NCI-H1092 (cell line): ENCODE data around the gene CDC20.
"Not testable (repeated sequence)": the region's sequence is repeated elsewhere in the genome, so short reads cannot be mapped to it uniquely, and the experiment has no call there.

Experiments
- DNase-seq: peaks from one replicate; lab custom pipeline; 2025; lab: John Stamatoyannopoulos, UW

CDC20 gene

DNA sequence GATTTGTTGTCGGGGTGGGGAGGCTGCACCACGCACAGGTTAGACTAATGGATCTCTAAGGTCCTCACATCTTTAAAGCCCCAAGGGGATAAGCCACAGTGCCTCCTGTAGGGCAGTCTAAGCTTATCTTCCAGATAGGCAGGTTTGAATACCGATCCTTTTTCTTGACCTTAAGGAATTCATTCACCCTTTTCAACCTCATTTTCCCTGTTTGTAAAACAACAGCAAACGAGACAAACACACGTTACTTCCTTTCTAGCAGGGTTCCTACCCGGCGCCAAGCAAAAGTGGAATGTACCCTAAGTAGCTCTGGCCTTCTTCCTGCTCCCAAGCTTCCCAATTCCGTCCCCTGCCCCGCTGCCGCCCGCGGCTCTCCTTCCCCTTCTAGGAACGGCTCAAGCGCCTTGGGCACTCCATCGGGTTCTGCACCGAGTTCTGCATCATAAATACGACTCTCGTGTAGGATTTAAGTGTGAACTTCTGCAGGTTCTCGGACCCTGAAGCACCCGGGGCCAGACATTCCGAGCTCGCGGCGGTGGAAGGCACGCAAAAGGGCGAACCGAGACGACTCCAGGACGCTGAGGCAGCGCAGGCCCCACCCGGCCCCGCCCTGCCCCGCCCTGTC is 548 bp upstream of the CDC20 start:
- peak; percentile 17 for DNase-seq

DNA sequence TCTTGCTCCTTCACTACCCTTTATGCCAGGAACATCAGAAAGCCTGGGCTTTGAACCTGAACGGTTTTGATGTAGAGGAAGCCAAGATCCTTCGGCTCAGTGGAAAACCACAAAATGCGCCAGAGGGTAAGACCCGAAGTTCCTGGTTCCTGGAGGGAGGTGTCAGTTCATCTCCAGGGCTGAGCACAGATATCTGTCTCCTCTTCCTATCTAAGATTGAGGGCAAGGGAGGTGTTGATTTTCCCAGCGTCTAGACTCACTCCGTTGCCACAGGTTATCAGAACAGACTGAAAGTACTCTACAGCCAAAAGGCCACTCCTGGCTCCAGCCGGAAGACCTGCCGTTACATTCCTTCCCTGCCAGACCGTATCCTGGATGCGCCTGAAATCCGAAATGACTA is 915 bp downstream of the CDC20 start:
- no peak for DNase-seq

DNA sequence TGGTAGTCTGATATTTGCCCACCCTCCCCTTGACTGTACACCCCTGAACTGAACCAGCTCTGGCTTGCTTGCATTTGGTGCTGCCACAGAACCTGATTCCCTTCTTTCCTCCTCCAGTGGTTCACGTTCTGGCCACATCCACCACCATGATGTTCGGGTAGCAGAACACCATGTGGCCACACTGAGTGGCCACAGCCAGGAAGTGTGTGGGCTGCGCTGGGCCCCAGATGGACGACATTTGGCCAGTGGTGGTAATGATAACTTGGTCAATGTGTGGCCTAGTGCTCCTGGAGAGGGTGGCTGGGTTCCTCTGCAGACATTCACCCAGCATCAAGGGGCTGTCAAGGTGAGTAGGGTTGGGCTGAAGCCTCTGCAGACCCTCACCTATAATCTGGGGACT is 1.8 kb downstream of the CDC20 start:
- DNase-seq, result no peak

DNA sequence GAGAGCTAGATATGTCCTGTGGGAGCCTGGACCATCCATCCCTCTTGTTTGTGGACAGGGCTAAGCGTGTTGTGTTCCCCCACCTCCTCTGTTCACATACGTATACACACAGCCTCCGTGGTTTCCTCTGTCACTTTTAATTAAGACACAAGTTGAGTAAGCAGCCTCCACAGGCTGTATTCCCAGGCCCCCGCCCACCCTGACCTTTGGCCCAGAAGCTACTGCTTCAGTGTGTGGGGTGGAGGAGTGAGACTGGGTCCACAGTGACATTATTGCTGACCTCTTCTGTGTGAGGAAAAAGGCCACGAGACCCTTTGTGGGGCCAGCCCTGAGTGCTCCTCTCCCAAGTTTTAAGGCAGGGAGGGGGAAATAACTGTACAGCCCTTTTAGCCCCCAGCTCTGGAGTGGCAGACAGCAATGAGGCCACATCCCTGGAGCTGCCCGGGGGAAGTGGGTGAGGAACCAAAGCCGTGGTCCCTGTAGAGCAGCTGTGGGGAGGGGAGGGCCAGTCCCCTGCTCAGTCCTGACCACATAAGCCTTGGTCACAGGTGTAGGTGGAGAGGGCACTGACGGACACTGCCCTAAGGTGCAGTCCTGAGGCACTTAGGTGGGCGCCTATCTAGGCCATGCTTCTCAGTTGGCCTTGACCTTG is 4.6 kb downstream of the CDC20 start:
- DNase-seq, result no peak

DNA sequence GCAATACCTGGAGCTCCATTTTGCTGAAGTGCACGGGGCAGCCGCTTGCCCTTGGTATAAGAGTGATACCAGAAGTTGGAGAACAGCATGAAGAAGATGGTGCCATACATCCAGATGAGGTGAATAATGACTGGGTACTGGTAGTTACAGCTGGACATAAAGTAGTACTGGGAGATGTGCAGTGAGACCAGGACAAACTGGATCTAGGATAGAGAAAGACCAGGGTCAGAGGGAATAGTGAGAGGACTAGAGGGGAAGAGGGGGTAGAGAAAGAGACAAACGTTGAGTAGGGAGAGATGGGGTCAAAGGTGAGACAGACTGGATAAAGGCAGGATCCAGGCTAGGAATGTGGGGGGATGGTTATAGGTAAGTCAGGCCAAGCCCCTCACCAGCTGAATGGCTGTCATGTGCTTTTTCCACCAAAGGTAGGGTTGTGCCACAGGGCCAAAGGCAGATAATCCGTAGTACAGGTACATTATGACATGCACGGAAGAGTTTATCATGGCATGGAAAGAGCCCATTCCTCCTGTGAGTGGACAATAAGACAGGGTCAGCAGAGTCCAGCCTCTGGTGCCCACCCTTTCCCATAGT is 5.2 kb downstream of the CDC20 start:
- DNase-seq, result no peak

DNA sequence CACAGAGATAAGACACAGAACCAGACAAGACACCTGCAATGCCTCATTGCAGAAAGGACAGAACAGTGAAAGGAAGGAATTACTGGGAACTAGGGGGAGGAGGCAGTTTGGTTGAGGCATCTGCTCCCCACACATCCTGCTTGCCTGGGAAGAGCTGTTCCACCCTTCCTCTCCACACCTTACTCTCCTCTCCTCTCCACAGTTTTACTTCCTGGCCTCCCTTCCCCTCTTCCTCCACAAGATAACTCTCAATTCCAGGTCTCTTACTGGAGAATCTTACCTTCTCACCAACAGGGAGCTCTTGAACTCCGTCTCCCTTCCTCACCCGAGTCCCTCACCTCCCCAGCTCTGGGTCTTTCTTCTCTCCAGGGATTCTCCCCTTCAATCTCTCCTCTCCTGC is 6.9 kb downstream of the CDC20 start:
- DNase-seq, result no peak

DNA sequence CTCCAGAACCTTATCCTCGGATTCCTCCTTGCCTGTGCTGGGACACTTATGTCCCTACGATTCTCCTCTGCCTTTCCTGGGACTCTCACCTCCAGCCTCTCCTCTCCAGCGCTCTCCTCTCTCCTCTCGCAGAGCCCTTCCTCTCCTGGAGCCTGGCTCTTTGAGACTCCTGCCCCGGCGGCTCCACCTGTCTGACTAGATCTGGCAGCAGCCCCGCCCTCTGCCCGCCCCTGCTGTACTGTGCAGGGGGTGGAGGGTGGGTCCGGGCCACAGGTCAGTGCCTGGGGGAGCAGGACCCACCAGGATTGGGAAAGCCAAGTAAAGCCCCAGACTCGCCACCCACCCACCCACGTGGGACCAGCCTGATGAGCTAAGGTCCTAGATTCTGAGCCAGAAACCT is 7.4 kb downstream of the CDC20 start:
- DNase-seq, result no peak

DNA sequence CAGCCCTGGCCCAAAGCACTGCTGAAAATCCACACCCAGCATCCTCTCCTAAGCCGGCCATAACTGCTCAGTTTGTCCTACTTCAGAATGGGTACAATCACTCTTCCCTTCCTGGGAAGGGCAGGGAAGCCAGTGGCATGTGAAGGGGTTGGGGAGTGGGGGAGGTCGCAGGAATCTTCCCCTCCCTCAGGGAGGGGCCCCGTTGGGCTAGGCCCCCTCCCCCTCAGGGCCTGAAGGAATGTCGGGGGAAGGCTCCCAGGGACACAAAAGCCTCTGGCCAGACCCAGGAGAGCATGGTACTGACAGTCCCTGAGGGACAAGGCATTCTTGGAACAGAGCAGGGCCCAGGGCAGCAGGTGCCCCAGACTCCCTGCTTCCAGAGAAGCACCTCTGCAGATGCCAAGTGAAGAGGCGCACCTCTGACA is 7.8 kb downstream of the CDC20 start:
- DNase-seq, result no peak

DNA sequence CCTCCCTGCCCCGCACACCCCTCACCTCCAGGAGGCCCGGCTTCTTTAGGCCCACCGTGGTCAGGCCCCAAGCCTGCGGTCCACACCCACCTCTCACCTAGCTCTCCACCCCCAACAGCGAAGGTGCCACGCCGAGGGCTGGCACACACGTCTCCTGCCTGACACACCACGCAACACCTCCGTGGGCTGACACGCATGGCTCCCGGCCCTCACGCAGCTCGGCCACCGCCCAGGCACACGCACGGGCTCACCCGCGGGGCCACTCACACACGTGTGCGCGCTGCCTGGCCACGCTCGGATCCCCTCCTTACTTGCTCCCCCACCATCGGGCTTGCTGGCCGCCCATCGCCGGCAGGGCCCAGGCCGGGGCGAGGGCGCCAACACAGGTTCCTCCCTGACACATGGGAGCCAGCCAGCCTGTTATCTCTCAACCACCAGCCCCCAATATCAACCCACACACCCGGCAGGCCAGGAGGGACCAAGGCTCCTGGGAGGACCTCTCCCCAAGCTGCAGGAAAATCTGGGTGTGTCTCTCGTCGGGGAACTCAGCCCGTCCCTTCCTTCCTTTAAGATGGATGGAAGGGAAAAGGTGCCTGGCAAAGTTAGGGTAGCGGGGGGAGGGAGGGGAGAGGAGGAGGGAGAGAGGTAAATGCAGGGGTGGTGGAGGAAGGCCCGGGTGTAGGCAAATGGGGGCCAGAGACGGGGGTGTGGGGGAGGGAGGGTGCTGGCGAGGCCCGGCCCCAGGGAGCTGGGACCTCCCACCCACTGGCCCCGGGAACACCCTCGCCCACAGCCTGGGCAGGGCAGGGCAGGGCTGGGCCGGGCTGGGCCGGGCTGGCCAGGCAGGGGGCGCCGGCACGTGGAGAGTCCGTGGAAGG is 8.5 kb downstream of the CDC20 start:
- DNase-seq, result no peak

DNA sequence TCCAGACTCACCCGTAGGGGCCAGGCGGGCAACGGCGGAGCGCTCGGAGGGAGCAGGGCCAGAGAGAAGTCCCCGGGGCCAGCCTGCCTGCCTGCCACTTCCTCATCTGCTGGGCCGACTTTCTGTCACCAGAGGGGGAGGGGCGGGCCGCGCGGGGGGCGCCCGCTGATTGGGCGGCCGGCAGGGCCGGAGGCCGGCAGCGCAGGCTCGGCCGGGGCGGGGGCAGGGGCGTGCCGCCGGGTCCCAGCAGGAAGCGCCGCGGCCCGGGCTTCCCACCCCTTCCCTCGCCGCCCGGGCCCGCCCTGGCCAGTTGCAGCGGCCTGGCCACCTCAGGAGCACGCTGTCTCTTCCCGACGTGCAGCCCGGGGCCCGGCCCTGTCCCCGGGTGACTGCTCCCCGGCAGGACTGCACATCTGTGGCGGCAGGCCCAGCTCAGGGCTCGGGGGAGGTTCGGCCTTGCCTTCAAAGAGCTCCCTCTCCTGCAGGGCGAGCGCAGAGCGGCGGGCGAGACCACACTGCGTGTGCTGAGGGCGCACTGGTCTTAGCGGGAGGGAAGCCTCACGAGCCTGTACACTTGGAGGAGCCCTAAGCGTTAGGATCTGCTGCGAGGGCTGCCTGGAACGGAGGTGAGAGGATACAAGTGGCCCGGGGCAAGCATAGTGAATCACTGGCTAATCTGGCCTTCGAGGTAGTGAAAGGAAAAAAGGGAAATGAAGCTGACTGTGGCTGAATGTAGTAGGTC is 9.3 kb downstream of the CDC20 start, which contains the start of gene ELOVL1:
Gene ELOVL1 (minus strand): TSS at position 108 of the 742 bp plus-strand sequence. CDS start 2,402 bp downstream, outside the sequence.
- DNase-seq, result peak; percentile 83

DNA sequence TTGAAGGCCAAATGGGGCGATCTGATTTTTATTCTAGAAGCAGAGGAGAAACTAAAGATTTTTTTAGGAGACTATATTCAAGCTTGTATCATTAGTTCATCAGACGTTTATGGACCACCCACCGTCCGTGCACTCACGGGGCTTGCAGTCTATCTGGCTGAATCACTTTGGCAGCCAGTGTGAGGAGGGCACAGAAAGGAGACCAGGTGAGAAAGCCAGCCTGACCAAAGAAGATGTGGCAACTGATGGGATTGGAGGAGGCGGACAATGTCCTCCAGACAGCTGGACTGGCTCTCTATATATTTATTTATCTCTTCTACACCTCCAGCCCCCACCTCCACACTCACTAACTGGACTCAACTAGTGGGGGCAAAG is 9.9 kb downstream of the CDC20 start:
- DNase-seq, result no peak

DNA sequence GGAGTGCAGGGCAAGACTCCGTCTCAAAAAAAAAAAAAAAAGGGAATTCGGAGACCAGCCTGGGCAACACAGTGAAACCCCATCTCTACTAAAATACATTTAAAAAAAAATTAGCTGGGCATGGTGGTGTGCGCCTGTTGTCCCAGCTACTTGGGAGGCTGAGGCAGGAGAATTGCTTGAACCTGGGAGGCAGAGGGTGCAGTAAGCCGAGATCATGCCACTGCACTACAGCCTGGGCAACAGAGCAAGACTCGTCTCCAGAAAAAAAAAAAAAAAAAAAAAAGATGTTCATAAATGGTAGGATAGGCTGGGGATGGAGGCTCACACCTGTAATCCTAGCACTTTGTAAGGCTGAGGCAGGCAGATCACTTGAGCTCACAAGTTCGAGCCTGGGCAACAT is 11.0 kb downstream of the CDC20 start:
- DNase-seq, result not testable (repeated sequence)

DNA sequence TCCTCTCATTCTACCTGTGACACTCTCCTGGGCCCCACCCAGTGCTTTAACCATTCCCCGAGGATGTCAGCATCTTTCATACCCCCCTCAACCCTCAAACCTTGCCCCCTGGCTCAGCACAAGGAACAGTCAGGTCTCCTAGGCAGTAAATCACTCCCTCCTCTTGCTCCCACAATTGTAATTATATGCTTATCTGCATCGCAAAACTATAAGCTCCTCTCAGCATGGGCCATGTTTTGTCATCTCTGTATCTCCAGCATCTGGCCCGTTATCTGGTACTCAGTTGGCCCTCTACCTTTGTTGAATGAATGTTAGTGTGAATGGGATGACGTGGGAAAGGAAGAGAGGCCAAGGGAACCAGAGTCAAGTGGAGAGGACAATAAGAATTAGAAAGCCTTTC is 11.8 kb downstream of the CDC20 start:
- no peak for DNase-seq

DNA sequence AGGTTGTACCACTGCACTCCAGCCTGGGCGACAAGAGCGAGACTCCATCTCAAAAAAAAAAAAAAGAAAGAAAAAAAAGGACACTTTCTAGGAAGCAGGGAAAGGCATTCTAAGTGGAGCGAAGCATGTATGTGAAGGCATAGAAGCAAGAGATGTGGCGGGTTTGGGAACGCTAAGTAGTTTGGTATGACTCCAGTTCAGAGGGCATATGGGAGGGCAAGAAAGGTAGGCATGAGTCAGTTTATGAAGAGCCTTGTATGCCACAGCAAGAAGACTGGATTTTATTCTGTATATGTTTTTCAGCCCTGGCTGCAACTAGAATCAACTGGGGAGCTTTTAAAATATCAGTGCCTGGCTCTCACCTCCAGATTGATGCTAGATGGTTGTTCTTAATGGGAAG is 13.4 kb downstream of the CDC20 start:
- no peak for DNase-seq

DNA sequence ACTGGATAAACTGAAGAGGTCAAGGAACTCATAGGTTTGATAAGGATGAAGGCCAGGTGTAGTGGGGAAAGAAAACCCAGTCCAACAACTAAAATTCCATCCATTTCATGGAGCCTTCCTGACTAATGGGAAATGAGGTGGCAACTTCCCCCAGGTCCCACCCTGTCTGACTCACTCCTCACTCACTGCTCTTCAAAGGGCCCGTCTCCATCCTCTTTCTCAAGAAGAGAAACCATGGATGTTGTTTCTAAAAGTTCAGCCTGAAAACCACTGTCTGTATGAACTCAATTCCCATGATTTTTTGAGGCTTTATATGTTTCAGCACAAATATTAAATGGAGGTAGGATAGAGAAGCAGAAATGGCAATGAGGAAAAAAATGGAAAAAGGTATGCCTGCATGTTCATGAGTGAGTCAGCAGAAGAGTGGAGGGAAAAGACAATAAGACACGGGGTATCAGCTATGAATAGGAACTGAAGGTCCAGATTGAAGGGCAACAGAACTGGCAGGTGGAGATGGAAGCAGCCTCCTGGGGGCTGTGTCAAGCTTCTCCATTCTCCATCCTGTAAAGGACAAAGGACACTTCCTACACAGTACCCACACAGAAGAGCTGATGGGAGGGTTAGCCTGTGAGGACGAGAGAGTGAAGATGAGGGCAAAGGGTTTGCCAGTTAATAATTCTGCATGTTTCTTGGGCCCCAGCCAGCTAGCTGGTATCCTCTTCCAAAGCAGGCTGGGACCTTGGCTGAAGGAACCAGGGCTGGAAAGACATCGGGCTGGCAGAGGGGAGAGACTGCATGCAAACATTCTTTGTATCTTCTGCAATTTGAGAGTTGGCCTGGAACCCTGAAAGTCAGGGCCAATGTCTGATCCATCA is 14.5 kb downstream of the CDC20 start:
- DNase-seq, result no peak

DNA sequence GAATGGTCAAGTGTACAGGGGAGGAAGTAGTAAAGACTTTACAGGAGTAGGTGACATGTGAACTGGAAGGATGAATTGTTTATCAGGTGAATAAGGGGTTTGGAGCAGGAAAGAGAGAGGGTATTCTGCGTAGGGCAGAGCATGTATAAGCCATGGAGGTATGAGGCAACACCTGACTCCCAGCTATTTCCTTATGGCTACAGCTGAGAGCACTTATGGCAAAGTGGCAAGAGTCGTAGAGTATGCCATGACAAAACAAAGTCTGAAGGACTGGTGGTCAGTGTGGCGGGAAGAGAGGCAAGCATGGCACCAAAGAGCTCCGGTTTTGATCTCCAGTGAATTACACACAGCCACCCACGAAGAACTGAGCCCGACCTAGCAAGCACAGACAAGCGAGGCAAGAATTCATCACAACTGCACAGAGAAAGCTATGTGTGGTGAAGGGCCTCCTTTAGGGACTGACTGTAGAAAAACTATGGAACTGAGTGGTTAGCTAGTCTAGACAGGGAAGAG is 18.0 kb downstream of the CDC20 start:
- no peak for DNase-seq

DNA sequence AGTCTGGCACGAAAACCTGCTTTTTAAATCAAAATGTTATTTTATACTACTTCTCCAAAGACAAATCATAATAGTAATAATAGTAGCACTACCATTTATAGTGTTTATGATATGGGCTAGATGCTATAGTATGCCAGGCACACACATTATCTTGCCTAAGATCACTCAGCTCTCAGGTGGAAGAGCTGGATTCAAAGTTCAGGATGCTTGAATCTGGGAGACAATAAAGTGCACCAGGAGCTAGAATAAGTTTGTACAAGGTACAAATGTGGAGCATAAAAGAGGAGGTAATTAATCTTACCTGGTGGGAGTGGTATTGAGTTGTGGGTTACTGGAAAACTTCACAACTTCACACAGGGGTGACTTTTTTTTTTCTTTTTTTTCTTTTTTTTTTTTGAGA is 19.1 kb downstream of the CDC20 start:
- DNase-seq, result no peak

DNA sequence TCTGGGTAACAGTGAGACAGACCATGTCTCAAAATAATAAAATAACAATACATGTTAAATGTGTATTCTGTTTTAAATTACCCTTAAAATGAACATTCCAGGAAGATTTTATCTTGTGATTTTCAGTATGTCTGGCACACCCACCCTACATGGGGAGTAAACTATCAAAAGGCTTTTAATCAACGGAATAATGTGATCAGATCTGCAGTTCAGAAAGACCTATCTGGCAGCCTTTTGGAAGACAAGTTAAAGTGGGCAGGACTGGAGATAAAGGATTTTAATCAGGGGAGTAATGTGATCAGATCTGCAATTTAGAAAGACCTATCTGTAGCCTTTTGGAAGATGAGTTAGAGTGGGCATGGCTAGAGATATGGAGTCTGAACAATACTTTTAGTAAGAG is 20.7 kb downstream of the CDC20 start:
- no peak for DNase-seq

DNA sequence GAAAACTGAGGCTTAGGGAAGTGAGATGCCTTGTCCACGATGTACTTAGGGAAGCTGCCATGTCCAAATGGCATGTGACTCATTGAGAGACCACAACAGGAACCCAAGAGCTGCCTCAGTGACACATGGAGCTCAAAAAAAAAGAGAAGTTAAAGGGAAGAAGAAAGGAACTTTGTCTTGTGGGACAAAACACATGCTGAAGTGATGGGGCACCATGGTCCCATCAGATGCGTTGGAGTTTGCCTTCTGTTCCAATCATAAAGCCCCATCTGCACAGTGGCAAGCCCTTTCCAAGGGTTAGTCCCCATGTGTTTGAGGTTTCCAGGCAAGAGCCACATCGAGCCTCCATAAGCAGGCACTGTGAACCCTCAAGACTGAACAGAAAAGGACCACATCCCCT is 22.8 kb downstream of the CDC20 start:
- DNase-seq, result no peak

DNA sequence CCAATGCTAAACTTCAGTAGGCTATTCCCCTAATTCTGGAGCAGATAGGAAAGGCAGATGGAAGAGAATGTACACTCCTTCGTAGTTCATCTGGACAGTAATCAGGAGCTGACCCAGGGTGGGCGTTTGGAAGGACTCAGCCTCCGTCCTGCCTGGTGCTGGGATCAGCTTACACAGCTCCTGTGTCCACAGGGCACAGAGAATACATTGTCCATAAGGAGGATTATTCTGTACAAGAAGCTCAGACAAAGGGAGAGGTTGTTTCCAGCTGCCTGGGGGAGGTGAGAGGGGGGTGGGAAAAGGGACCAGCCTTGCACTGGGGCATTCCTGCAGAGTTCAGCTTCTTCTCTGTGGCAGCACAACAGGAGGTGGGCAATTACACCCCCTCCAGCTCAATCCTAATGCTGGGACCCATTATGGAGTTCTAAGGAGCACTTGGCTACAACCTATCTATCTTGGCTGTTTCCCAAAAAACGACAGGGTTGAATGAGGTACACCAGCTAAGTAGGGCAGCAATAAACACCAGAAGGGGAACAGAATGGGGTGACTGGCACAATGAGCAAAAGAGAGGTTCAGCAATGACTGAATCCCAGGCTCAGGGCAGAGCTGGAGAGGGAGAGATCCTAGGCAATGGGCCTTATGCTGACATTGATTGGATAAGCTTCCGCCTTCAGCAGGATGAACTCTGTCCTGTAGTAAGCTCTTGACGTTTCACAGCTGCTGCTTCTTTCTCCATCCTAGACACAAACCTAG is 23.4 kb downstream of the CDC20 start:
- peak; percentile 6 for DNase-seq
